GM12878 (cell line): ENCODE results near the gene TYW1. TPM values are rescaled to one million over a fixed set of nuclear protein-coding genes. Genes with fewer than 3 reads are reported as not detected.
"Not testable (repeated sequence)": the region's sequence is repeated elsewhere in the genome, so short reads cannot be mapped to it uniquely, and the experiment has no call there.

Experiments used
- ATAC-seq: fragments of 200-7000 bp; cut with Tn5 transposase; 3 replicates; pipeline ENCODE4 v1.9.1; 2020; ENCODE audit warnings: mild to moderate bottlenecking, moderate library complexity
- BruUV-seq: library from RNA; stranded (reverse); fragments of 400-500 nt; replicated peaks from 2 replicates; lab custom pipeline; 2021; lab: Mats Ljungman, UMichigan
- CTCF ChIA-PET: fragments of 300-600 bp; sonication (Branson Sonifier 250); formaldehyde crosslinking; extraction: SDS; loops from one replicate; lab custom pipeline; 2021; ENCODE audit warnings: inconsistent platforms; lab: Yijun Ruan, JAX
- POLR2A ChIA-PET: fragments of 350-600 bp; formaldehyde crosslinking; extraction: SDS; loops from one replicate; lab custom pipeline; 2021; ENCODE audit warnings: inconsistent platforms; lab: Charles Lee
- RAD21 ChIA-PET: fragments of 300-600 bp; sonication (Branson Sonifier 250); formaldehyde crosslinking; loops from one replicate; lab custom pipeline; 2023; ENCODE audit warnings: antibody characterized with exemption; ENCODE audit not compliant: unreplicated experiment; lab: Charles Lee
- SMC1A ChIA-PET: fragments of 300-600 bp; sonication (Branson Sonifier 250); formaldehyde crosslinking; loops from one replicate; lab custom pipeline; 2023; ENCODE audit not compliant: unreplicated experiment, uncharacterized antibody; lab: Charles Lee
- DNase-seq: peaks from one replicate; pipeline ENCODE4 v3.0.0-alpha.2; 2011; ENCODE audit warnings: low read depth, low spot score
- FAIRE-seq: peaks from 3 replicates; lab custom pipeline; 2011; peaks lifted over from hg19 to GRCh38; lab: Jason Lieb, UNC
- H2AFZ ChIP-seq: 2 replicates; pipeline ENCODE4 v1.6.0; 2011; ENCODE audit warnings: low read depth, low read length, control low read depth; ENCODE audit not compliant: control insufficient read depth
- H3K27ac ChIP-seq: 2 replicates; pipeline ENCODE4 v1.5.1; 2011; ENCODE audit warnings: control low read depth; ENCODE audit not compliant: control insufficient read depth, insufficient read depth
- H3K27me3 ChIP-seq, 2 experiments: replicated peaks in 1 of 2; 2 replicates each; pipeline versions ENCODE4 v1.6.0 to v1.6.1; 2011; ENCODE audit warnings: low read length in 1 of 2; ENCODE audit not compliant: control insufficient read depth in 2 of 2, insufficient read depth in 2 of 2
- H3K36me3 ChIP-seq, 2 experiments: 2 replicates each; pipeline ENCODE4 v1.5.1; 2011; ENCODE audit warnings: low read length in 1 of 2; ENCODE audit not compliant: control insufficient read depth in 2 of 2, insufficient read depth in 2 of 2
- H3K4me1 ChIP-seq: 2 replicates; pipeline ENCODE4 v1.6.1; 2011; ENCODE audit warnings: mild to moderate bottlenecking, low read length, moderate library complexity, mixed read lengths; ENCODE audit not compliant: control insufficient read depth, insufficient read depth
- H3K4me2 ChIP-seq: 2 replicates; pipeline ENCODE4 v1.6.0; 2011; ENCODE audit warnings: control low read depth; ENCODE audit not compliant: control insufficient read depth, insufficient read depth
- H3K4me3 ChIP-seq: fragments of 200-600 bp; sonication (generic); 2 replicates; pipeline ENCODE4 v1.5.1; 2016
- H3K79me2 ChIP-seq: 2 replicates; pipeline ENCODE4 v1.6.0; 2011; ENCODE audit warnings: low read length; ENCODE audit not compliant: control insufficient read depth, insufficient read depth
- H3K9ac ChIP-seq: 2 replicates; pipeline ENCODE4 v1.8.0; 2011; ENCODE audit warnings: low read length, control low read depth, mixed read lengths; ENCODE audit not compliant: control insufficient read depth, insufficient read depth
- H3K9me3 ChIP-seq: replicated peaks from 3 replicates; pipeline ENCODE4 v1.5.1; 2011; ENCODE audit warnings: mild to moderate bottlenecking, low read length; ENCODE audit not compliant: control insufficient read depth, insufficient read depth
- H4K20me1 ChIP-seq: 2 replicates; pipeline ENCODE4 v1.6.0; 2011; ENCODE audit not compliant: control insufficient read depth, insufficient read depth
- WGBS: methylation state at CpG from one replicate; pipeline ENCODE4 v1.1.6; 2016; ENCODE audit warnings: low lambda C conversion rate; ENCODE audit not compliant: insufficient replicate concordance, insufficient coverage; ENCODE audit errors: missing lambda C conversion rate; 5-methylcytosine and 5-hydroxymethylcytosine counted together
- in situ Hi-C: fragments of 300-500 bp; cut with MboI; formaldehyde crosslinking; loops from 9 replicates; pipeline ENCODE4 v1.14.3; 2018; ENCODE audit warnings: mixed read lengths
- intact Hi-C: fragments of 100-400 bp; cut with micrococcal nuclease; formaldehyde crosslinking; loops from one replicate; pipeline ENCODE4 v1.14.2; 2022; ENCODE audit not compliant: unreplicated experiment
- polyA plus RNA-seq, 11 experiments: library from polyadenylated mRNA; depleted of rRNA in 4 of 11; unstranded in 6 of 11; stranded (reverse) in 5 of 11; fragments of >200 nt; fragmentation: Nextera tagmentation in 4 of 11; fragmentation: Illumina TruSeq in 1 of 11; extraction: Ambion mirVana in 4 of 11; extraction: Trizol in 1 of 11; gene quantifications; 1 replicate in 1 of 11; 2 replicates in 10 of 11; pipeline versions ENCODE4 v1.2.1 to v1.2.3, GENCODE V29; 2011 to 2016; ENCODE audit warnings: inconsistent platforms in 2 of 11, missing spikeins in 2 of 11, low read depth in 1 of 11
- total RNA-seq, 4 experiments: library from RNA; depleted of rRNA in 3 of 4; stranded (reverse); fragments of >200 nt in 3 of 4; fragmentation: Illumina TruSeq in 1 of 4; extraction: Trizol in 1 of 4; gene quantifications; 2 replicates each; pipeline versions ENCODE4 v1.2.1 to v1.2.3, GENCODE V29; 2013 to 2021

Gene TYW1
- total and polyA plus RNA-seq, 10 of the 15 experiments (the other 5 are each of a cell fraction or from before 2014, with no cell fraction given) = 11.3 to 29.0 (median 18.4) TPM

DNA sequence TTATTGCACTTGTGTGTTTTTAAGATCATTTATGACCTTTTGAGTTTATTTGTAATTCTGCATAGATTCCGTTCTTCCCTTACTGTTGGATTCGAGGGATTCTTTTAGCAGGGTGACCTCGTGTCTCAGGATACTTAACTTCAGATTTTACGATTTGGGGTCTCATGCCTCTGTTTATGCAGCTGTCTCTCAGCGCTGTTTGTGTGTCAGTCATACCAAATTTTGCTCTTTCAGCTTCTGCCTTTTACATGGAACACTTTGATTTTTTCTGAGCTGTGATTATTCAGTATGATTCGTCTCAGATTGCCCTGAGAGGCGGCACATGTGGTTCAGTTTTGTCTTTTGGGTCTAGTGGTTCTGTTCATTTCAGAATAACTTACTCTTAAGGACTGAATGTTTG, 236.9 kb downstream of the TYW1 start:
- WGBS = no CpG with 5 or more reads among the region's 7 CpGs
- H3K4me2 ChIP-seq, intact Hi-C loops, H3K9me3 ChIP-seq, H2AFZ ChIP-seq, H3K36me3 ChIP-seq, H3K4me1 ChIP-seq, H3K27me3 ChIP-seq, FAIRE-seq, ATAC-seq, H4K20me1 ChIP-seq, POLR2A ChIA-PET, SMC1A ChIA-PET, H3K4me3 ChIP-seq, DNase-seq, CTCF ChIA-PET, H3K79me2 ChIP-seq, H3K9ac ChIP-seq, BruUV-seq, H3K27ac ChIP-seq, in situ Hi-C loops, RAD21 ChIA-PET: not testable (repeated sequence)

DNA sequence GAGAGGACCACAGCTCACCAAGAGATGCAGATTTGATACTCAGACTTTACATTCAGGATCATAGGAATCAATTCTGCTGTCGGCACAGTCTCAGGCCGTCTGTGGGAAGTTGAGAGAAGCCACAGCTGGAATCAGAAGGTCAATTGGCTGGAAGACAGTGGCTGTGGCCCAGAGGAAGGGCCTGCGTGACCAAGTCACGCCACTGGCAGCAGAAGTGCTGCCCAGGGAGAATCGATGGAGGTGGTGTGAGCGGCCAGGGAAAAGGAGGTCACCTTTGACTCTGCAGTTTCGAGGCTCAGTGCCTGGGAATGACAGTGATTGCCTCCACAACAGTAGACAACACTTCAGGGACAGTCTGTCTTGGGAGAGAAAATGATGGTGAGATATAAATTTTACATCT, 239.6 kb downstream of the TYW1 start:
- H3K27ac ChIP-seq, H3K9ac ChIP-seq, DNase-seq, H3K4me2 ChIP-seq, H4K20me1 ChIP-seq, H3K27me3 ChIP-seq, ATAC-seq, H3K4me3 ChIP-seq, H3K79me2 ChIP-seq, in situ Hi-C loops, H3K9me3 ChIP-seq, FAIRE-seq, intact Hi-C loops, H3K36me3 ChIP-seq, POLR2A ChIA-PET, H3K4me1 ChIP-seq, RAD21 ChIA-PET, H2AFZ ChIP-seq, CTCF ChIA-PET, SMC1A ChIA-PET, BruUV-seq: not testable (repeated sequence)
- WGBS = 86% methylated on average over 7 of the region's 7 CpGs

DNA sequence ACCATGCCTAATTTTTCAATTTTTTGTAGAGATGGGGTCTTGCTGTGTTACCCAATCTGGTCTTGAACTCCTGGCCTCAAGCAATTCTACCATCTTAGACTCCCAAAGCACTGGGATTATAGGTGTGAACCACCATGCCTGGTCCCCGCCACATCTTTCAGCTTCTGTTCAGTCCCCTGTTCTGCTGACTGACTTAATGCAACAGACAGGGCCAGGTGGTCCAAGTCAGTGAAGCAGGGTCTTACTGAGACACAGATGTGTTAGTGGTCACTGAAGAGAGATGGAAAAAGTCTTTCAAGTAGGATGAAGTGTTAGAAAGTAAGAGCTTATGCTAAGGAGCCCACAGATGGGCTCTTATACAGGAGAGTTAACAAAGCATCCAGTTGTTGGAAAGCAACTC, 246.2 kb downstream of the TYW1 start:
- H3K9me3 ChIP-seq, H3K4me1 ChIP-seq, CTCF ChIA-PET, H3K36me3 ChIP-seq, H3K9ac ChIP-seq, intact Hi-C loops, H3K27ac ChIP-seq, H3K27me3 ChIP-seq, in situ Hi-C loops, FAIRE-seq, H4K20me1 ChIP-seq, POLR2A ChIA-PET, ATAC-seq, SMC1A ChIA-PET, RAD21 ChIA-PET, BruUV-seq, DNase-seq, H2AFZ ChIP-seq, H3K4me3 ChIP-seq, H3K79me2 ChIP-seq, H3K4me2 ChIP-seq: not testable (repeated sequence)
- WGBS = 92% methylated on average over 1 of the region's 1 CpG

DNA sequence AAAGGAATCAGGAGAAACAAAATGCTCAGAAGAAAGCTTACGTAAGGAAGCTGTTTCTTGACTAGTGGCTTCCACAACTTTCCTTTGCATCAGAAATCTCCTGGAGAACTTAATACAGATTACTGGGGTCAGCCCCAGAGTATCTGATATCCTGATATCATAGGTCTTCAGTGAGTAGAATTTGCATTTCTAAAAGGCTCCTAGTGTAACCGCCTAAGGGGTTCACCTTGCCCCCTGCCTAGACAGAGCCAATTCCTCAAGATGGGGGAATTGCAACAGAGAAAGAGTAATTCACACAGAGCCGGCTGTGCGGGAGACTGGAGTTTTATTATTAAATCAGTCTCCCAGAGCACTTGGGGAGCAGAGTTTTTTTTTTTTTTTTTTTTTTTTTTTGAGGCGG, 251.7 kb downstream of the TYW1 start:
- H2AFZ ChIP-seq, POLR2A ChIA-PET, in situ Hi-C loops, SMC1A ChIA-PET, H3K27me3 ChIP-seq, H3K9ac ChIP-seq, DNase-seq, RAD21 ChIA-PET, BruUV-seq, H3K4me1 ChIP-seq, H3K36me3 ChIP-seq, H3K9me3 ChIP-seq, H3K4me3 ChIP-seq, H3K27ac ChIP-seq, FAIRE-seq, H4K20me1 ChIP-seq, ATAC-seq, H3K4me2 ChIP-seq, H3K79me2 ChIP-seq, intact Hi-C loops, CTCF ChIA-PET: not testable (repeated sequence)
- WGBS = 96% methylated on average over 4 of the region's 5 CpGs
